PC-9 (cell line): ENCODE data around the gene SDF2L1. TPM values are rescaled to one million over a fixed set of nuclear protein-coding genes. Genes with fewer than 3 reads are reported as not detected.
"Not testable (repeated sequence)": the region's sequence is repeated elsewhere in the genome, so short reads cannot be mapped to it uniquely, and the experiment has no call there.

Experiments used
- BruUV-seq: library from RNA; stranded (reverse); fragments of 400-500 nt; replicated peaks from 2 replicates; lab custom pipeline; 2021; lab: Mats Ljungman, UMichigan
- CTCF ChIA-PET: fragments of 300-600 bp; sonication (Branson Sonifier 250); formaldehyde crosslinking; loops from one replicate; lab custom pipeline; 2022; ENCODE audit warnings: antibody characterized with exemption; lab: Charles Lee
- POLR2A ChIA-PET: fragments of 300-600 bp; sonication (Branson Sonifier 250); formaldehyde crosslinking; loops from one replicate; lab custom pipeline; 2022; ENCODE audit warnings: antibody characterized with exemption; ENCODE audit not compliant: unreplicated experiment; lab: Charles Lee
- DNase-seq, 2 experiments: peaks; one replicate each; pipeline versions ENCODE4 v3.0.0 to v3.0.0-alpha.2; 2015 to 2022; ENCODE audit warnings: mixed read lengths in 1 of 2
- H2AFZ ChIP-seq: fragments of 200-600 bp; sonication (generic); 2 replicates; pipeline ENCODE4 v1.8.1; 2017; ENCODE audit warnings: antibody characterized with exemption
- H3F3A ChIP-seq: fragments of 200-600 bp; sonication (generic); 2 replicates; pipeline ENCODE4 v1.8.1; 2017; ENCODE audit warnings: antibody characterized with exemption, mild to moderate bottlenecking, low read depth; ENCODE audit not compliant: insufficient read depth
- H3K27ac ChIP-seq: fragments of 200-600 bp; sonication (generic); 2 replicates; pipeline ENCODE4 v1.6.1; 2016; ENCODE audit warnings: mixed run types
- H3K27me3 ChIP-seq: fragments of 200-600 bp; sonication (generic); 2 replicates; pipeline ENCODE4 v1.6.1; 2016; ENCODE audit warnings: low read depth, mixed run types; ENCODE audit not compliant: insufficient read depth
- H3K36me3 ChIP-seq: fragments of 200-600 bp; sonication (generic); 2 replicates; pipeline ENCODE4 v1.6.1; 2016; ENCODE audit warnings: low read depth, mixed run types
- H3K4me1 ChIP-seq: fragments of 200-600 bp; sonication (generic); replicated peaks from 2 replicates; pipeline ENCODE4 v1.6.1; 2016; ENCODE audit warnings: mixed run types; ENCODE audit not compliant: insufficient read depth
- H3K4me2 ChIP-seq: fragments of 200-600 bp; sonication (generic); 2 replicates; pipeline ENCODE4 v1.6.1; 2017; ENCODE audit warnings: mixed run types
- H3K4me3 ChIP-seq: fragments of 200-600 bp; sonication (generic); 2 replicates; pipeline ENCODE4 v1.6.1; 2016; ENCODE audit warnings: mixed run types
- H3K79me2 ChIP-seq: fragments of 200-600 bp; sonication (generic); 2 replicates; pipeline ENCODE4 v1.6.1; 2017; ENCODE audit warnings: low read depth, mixed run types
- H3K9me2 ChIP-seq: fragments of 200-600 bp; sonication (generic); 2 replicates; pipeline ENCODE4 v1.8.1; 2017; ENCODE audit warnings: mild to moderate bottlenecking; ENCODE audit not compliant: insufficient read depth
- H3K9me3 ChIP-seq: fragments of 200-600 bp; sonication (generic); 2 replicates; pipeline ENCODE4 v1.8.1; 2016; ENCODE audit warnings: low read depth; ENCODE audit not compliant: insufficient read depth
- H4K20me1 ChIP-seq: fragments of 200-600 bp; sonication (generic); 2 replicates; pipeline ENCODE4 v1.8.1; 2017; ENCODE audit not compliant: insufficient read depth
- EZH2 ChIP-seq: fragments of 200-600 bp; sonication (generic); IDR thresholded peaks from 2 replicates; pipeline ENCODE4 v1.8.0; 2017; ENCODE audit warnings: antibody characterized with exemption, low read depth
- intact Hi-C: fragments of 100-400 bp; cut with micrococcal nuclease; formaldehyde crosslinking; loops from one replicate; pipeline ENCODE4 v1.10.0; 2022; ENCODE audit not compliant: unreplicated experiment
- total RNA-seq: library from RNA; stranded (reverse); gene quantifications from 2 replicates; pipeline ENCODE4 v1.2.3, GENCODE V29; 2021
- TF ChIP-seq, protein P1 (sequence below): fragments of 200-600 bp; sonication (generic); conservative IDR thresholded peaks from 2 replicates; pipeline ENCODE4 v1.6.1; 2017; ENCODE audit warnings: mixed run types, antibody characterized with exemption, mild to moderate bottlenecking, moderate library complexity

Gene SDF2L1
- total RNA-seq, 1 experiment from 2014 or later = 22.5 TPM

GRCh38 chr22:21594865-21595452 lies 47.1 kb upstream of the SDF2L1 start:
- H3K36me3 ChIP-seq = no peaks in the 10 kb centered on the region; the same call in 1 of the 2 replicates
- no peaks in the 10 kb centered on the region for H3K27me3 ChIP-seq
- no peaks in the 10 kb centered on the region for H3K9me3 ChIP-seq
- TF ChIP-seq, protein P1, sequence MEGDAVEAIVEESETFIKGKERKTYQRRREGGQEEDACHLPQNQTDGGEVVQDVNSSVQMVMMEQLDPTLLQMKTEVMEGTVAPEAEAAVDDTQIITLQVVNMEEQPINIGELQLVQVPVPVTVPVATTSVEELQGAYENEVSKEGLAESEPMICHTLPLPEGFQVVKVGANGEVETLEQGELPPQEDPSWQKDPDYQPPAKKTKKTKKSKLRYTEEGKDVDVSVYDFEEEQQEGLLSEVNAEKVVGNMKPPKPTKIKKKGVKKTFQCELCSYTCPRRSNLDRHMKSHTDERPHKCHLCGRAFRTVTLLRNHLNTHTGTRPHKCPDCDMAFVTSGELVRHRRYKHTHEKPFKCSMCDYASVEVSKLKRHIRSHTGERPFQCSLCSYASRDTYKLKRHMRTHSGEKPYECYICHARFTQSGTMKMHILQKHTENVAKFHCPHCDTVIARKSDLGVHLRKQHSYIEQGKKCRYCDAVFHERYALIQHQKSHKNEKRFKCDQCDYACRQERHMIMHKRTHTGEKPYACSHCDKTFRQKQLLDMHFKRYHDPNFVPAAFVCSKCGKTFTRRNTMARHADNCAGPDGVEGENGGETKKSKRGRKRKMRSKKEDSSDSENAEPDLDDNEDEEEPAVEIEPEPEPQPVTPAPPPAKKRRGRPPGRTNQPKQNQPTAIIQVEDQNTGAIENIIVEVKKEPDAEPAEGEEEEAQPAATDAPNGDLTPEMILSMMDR = no peak
- no peak for TF ChIP-seq EZH2
- ChIA-PET POLR2A (no interaction called here), CTCF (no interaction called here)
- peaks cover 77% of the 10 kb centered on the region for H4K20me1 ChIP-seq
- intact Hi-C loops = no loop called here
- H3F3A ChIP-seq = no peaks in the 10 kb centered on the region
- no peak overlapping the region for H2AFZ ChIP-seq
- H3K4me2 ChIP-seq = no peak overlapping the region
- H3K79me2 ChIP-seq = peaks cover 78% of the 10 kb centered on the region
- no peak overlapping the region for H3K4me3 ChIP-seq
- H3K9me2 ChIP-seq = no peaks in the 10 kb centered on the region
- H3K4me1 ChIP-seq = no peaks in the 10 kb centered on the region
- no peak for DNase-seq
- no TSS peak for BruUV-seq
- no peak overlapping the region for H3K27ac ChIP-seq

GRCh38 chr22:21596356-21597135 lies 45.6 kb upstream of the SDF2L1 start:
- H3K4me2 ChIP-seq, POLR2A ChIA-PET, CTCF ChIA-PET, H3F3A ChIP-seq, DNase-seq, H3K27ac ChIP-seq, H2AFZ ChIP-seq, intact Hi-C loops, BruUV-seq, H3K27me3 ChIP-seq, H3K4me1 ChIP-seq, H3K36me3 ChIP-seq, H3K9me2 ChIP-seq, H3K9me3 ChIP-seq, H3K4me3 ChIP-seq: not testable (repeated sequence)
- H4K20me1 ChIP-seq = peaks cover 67% of the 10 kb centered on the region
- peaks cover 79% of the 10 kb centered on the region for H3K79me2 ChIP-seq

DNA sequence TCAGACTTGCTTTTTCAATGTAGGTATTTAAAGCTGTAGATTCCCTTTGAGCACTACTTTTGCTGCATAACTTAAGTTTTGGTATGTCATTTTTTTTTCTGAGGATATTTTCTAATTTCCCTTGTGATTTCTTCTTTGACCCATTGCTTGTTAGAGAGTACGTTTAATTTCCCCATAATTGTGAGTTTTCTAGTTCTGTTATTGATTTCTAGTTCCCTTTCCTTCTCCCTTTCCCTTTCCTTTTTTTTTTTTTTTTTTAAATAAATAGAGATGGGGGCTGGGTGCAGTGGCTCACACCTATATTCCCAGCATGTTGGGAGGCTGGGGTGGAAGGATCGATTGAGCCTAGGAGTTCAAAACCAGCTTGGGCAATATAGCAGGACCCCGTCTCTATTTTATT lies 43.8 kb upstream of the SDF2L1 start:
- POLR2A ChIA-PET = interaction anchor here (0.7 kb wide), 1 partner anchor 16 kb away, joined by 3 read pairs; no protein-coding TSS in a partner anchor
- no peak overlapping the region for H3K4me2 ChIP-seq
- CTCF ChIA-PET = interaction anchor here (0.6 kb wide), 1 partner anchor 8 kb away, joined by 3 read pairs; no protein-coding TSS in a partner anchor
- no peaks in the 10 kb centered on the region for H3K36me3 ChIP-seq
- no peak overlapping the region for H2AFZ ChIP-seq
- no peaks in the 10 kb centered on the region for H3K27me3 ChIP-seq
- peaks cover 76% of the 10 kb centered on the region for H3K79me2 ChIP-seq
- no peak overlapping the region for H3K27ac ChIP-seq
- H3K9me2 ChIP-seq = no peaks in the 10 kb centered on the region
- no peaks in the 10 kb centered on the region for H3F3A ChIP-seq
- TF ChIP-seq EZH2 = no peak
- TF ChIP-seq, protein P1 = no peak
- intact Hi-C loops = no loop called here
- H3K4me1 ChIP-seq = no peaks in the 10 kb centered on the region
- peaks cover 57% of the 10 kb centered on the region for H4K20me1 ChIP-seq
- no peak overlapping the region for H3K4me3 ChIP-seq
- DNase-seq = no peak
- no peaks in the 10 kb centered on the region for H3K9me3 ChIP-seq
- no TSS peak for BruUV-seq
